Sigmoid colon (tissue), 4 donors: ENCODE measurements around the gene FCN2.

Experiments
- CTCF ChIP-seq, 4 experiments: fragments of 450-650 bp in 3 of 4; fragments of 200-600 bp in 1 of 4; IDR thresholded peaks; one replicate each; pipeline ENCODE4 v1.5.1; 2016 to 2019; ENCODE audit warnings: antibody characterized with exemption in 4 of 4, mild to moderate bottlenecking in 3 of 4, moderate library complexity in 2 of 4
- EP300 ChIP-seq, 4 donors: sonication (generic); formaldehyde crosslinking; IDR thresholded peaks; one replicate each; pipeline ENCODE4 v1.6.1; 2017; ENCODE audit warnings: antibody characterized with exemption in 4 of 4
- POLR2A ChIP-seq, 2 donors: fragments of 450-650 bp; IDR thresholded peaks; one replicate each; pipeline ENCODE4 v1.6.1; 2016; ENCODE audit warnings: antibody characterized with exemption in 2 of 2, mild to moderate bottlenecking in 2 of 2, moderate library complexity in 2 of 2
- POLR2AphosphoS5 ChIP-seq, 4 donors: sonication (generic); formaldehyde crosslinking; IDR thresholded peaks; one replicate each; pipeline ENCODE4 v1.6.1; 2017; ENCODE audit warnings: antibody characterized with exemption in 4 of 4

- no peak for TF ChIP-seq CTCF (IDR thresholded peaks at IDR 0.05)
- TF ChIP-seq EP300 (IDR thresholded peaks at IDR 0.05): no peak
- no peak for TF ChIP-seq POLR2A (IDR thresholded peaks at IDR 0.05)
- no peak for TF ChIP-seq POLR2AphosphoS5 (IDR thresholded peaks at IDR 0.05)
Observed at GRCh38 chr9:134830926-134831720, 49.5 kb upstream of the FCN2 start.
